HG02571 (cell line): ENCODE results near the gene GPR135.

Experiments used
- ATAC-seq: cut with Tn5 transposase; IDR thresholded peaks from one replicate; pipeline ENCODE4 v1.9.1; 2021; ENCODE audit warnings: mild to moderate bottlenecking, moderate library complexity; ENCODE audit not compliant: unreplicated experiment

Gene GPR135

GRCh38 chr14:59424341-59425071 lies 40.7 kb downstream of the GPR135 start:
- no peak for ATAC-seq

- no peak for ATAC-seq
These were observed 42.9 kb downstream of the GPR135 start for GRCh38 chr14:59422069-59422881.

GRCh38 chr14:59419303-59419702 lies 45.9 kb downstream of the GPR135 start:
- ATAC-seq, result no peak

- ATAC-seq, result no peak
These were observed 47.9 kb downstream of the GPR135 start for GRCh38 chr14:59417311-59417710.

GRCh38 chr14:59415836-59416602 lies 49.2 kb downstream of the GPR135 start:
- ATAC-seq, result no peak
